WTC11 (cell line): ENCODE results near the gene WBP2. TPM values are rescaled to one million over a fixed set of nuclear protein-coding genes. Genes with fewer than 3 reads are reported as not detected.

ENCODE experiments used
- ATAC-seq: fragments of 200-7000 bp; cut with Tn5 transposase; 2 replicates; pipeline ENCODE4 v1.10.0; 2021; ENCODE audit warnings: mild to moderate bottlenecking, moderate library complexity
- CTCF ChIA-PET: fragments of 300-600 bp; sonication (Branson Sonifier 250); formaldehyde crosslinking; loops from one replicate; lab custom pipeline; 2021; ENCODE audit warnings: antibody characterized with exemption; lab: Charles Lee
- POLR2A ChIA-PET: fragments of 350-600 bp; sonication (Branson Sonifier 250); formaldehyde crosslinking; loops from one replicate; lab custom pipeline; 2021; ENCODE audit warnings: antibody characterized with exemption; lab: Charles Lee
- DNase-seq: peaks from one replicate; pipeline ENCODE4 v3.0.0; 2021; ENCODE audit warnings: low spot score
- H3K27ac Mint-ChIP-seq: 2 replicates; pipeline ENCODE4 v1.8.0; 2021; ENCODE audit warnings: mixed read lengths
- H3K27me3 Mint-ChIP-seq: 2 replicates; pipeline ENCODE4 v1.8.0; 2021; ENCODE audit warnings: low read depth, mild to moderate bottlenecking, moderate library complexity, mixed read lengths
- H3K36me3 Mint-ChIP-seq: 2 replicates; pipeline ENCODE4 v1.8.0; 2021; ENCODE audit warnings: mixed read lengths
- H3K4me1 Mint-ChIP-seq: 2 replicates; pipeline ENCODE4 v1.8.0; 2022; ENCODE audit warnings: mixed read lengths
- H3K4me3 Mint-ChIP-seq: 2 replicates; pipeline ENCODE4 v1.8.0; 2021; ENCODE audit warnings: mild to moderate bottlenecking, moderate library complexity, mixed read lengths
- H3K9me3 Mint-ChIP-seq: 2 replicates; pipeline ENCODE4 v1.8.0; 2021; ENCODE audit warnings: mixed read lengths
- CTCF ChIP-seq: fragments of 200-600 bp; IDR thresholded peaks from 2 replicates; pipeline ENCODE4 v1.8.0; 2022; ENCODE audit warnings: antibody characterized with exemption
- JAZF1 ChIP-seq: fragments of 250-450 bp; sonication (Bioruptor Pico); IDR thresholded peaks from 2 replicates; pipeline ENCODE4 v1.9.0; 2021; ENCODE audit warnings: moderate library complexity, mild to moderate bottlenecking, inconsistent platforms
- NR3C1 ChIP-seq: sonication (generic); formaldehyde crosslinking; conservative IDR thresholded peaks from 2 replicates; pipeline ENCODE4 v1.8.1; 2023; ENCODE audit warnings: low read depth, mild to moderate bottlenecking, missing genetic modification reagents
- TEAD4 ChIP-seq: sonication (generic); formaldehyde crosslinking; IDR thresholded peaks from 2 replicates; pipeline ENCODE4 v1.8.0; 2022; ENCODE audit warnings: mild to moderate bottlenecking, missing genetic modification reagents
- total RNA-seq: library from RNA; stranded (reverse); gene quantifications from 3 replicates; pipeline ENCODE4 v1.2.3, GENCODE V29; 2021
- TF ChIP-seq, protein P1 (sequence below): fragments of 250-450 bp; sonication (Bioruptor Pico); IDR thresholded peaks from 2 replicates; pipeline ENCODE4 v1.9.0; 2021; ENCODE audit warnings: mild to moderate bottlenecking, borderline replicate concordance
- TF ChIP-seq, protein P2 (sequence below): sonication (generic); formaldehyde crosslinking; IDR thresholded peaks from 2 replicates; pipeline ENCODE4 v1.8.0; 2023; ENCODE audit warnings: missing genetic modification reagents, mild to moderate bottlenecking, borderline replicate concordance
- TF ChIP-seq, protein P3 (sequence below): sonication (generic); formaldehyde crosslinking; IDR thresholded peaks from 2 replicates; pipeline ENCODE4 v1.8.1; 2023; ENCODE audit warnings: mild to moderate bottlenecking, moderate library complexity, missing genetic modification reagents

Gene WBP2
- total RNA-seq, 1 experiment from 2014 or later, result 68.8 TPM

DNA sequence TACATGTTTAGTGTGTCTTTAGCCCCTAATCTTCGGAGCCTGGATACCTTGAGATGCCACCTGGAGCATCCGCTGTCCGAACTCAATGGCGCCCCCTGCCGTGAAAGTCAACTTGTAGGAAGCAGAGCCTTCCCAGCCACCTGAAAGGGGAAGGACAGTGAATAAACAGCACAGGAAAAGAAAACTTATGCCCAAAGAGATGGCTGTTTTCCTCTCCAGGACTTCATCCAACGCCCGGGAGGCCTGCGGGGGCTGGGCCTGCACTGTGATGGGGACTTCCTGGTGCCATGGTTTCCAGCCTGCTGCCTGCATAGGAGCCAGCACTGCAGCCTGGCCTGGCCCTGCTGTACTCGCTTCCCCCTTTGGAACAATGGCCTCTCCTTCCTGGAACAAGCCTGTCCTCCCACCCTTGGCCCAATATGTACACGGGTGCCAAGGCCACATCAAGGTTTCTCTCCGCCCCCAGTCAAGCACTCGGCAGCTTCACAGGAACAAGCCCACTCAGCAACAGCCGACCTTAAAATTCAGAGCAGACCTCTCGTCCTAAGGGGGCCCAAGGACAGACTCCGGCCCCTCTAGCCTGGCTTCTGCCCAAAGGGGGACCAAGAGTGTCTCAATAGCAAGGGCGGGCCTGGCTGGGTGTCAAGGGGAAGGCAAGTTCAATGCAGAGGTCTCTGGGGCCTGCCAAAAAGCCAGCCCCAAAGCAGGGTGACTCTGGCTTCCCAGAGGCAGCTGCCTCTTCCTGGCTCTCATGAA, 6.4 kb downstream of the WBP2 start:
- Mint-ChIP-seq H3K27me3 (no peaks in the 10 kb centered on the region), H3K4me1 (peaks cover 21% of the 10 kb centered on the region), H3K4me3 (no peak overlapping the region), H3K27ac (peak overlapping the region; percentile 87), H3K9me3 (no peaks in the 10 kb centered on the region), H3K36me3 (peaks cover 32% of the 10 kb centered on the region)
- ChIA-PET POLR2A (interaction anchor here (0.9 kb wide), 1 partner anchor 9 kb away, joined by 3 read pairs; no protein-coding TSS in a partner anchor), CTCF (interaction anchor here (0.6 to 8.8 kb wide), 8 partner anchors 6 to 587 kb away, joined by 3 to 180 read pairs (median 6); partner anchors contain the start of genes GGA3, MRPL38, MRPS7 and WBP2)
- ATAC-seq, result peak; percentile 43
- TF ChIP-seq, protein P1, sequence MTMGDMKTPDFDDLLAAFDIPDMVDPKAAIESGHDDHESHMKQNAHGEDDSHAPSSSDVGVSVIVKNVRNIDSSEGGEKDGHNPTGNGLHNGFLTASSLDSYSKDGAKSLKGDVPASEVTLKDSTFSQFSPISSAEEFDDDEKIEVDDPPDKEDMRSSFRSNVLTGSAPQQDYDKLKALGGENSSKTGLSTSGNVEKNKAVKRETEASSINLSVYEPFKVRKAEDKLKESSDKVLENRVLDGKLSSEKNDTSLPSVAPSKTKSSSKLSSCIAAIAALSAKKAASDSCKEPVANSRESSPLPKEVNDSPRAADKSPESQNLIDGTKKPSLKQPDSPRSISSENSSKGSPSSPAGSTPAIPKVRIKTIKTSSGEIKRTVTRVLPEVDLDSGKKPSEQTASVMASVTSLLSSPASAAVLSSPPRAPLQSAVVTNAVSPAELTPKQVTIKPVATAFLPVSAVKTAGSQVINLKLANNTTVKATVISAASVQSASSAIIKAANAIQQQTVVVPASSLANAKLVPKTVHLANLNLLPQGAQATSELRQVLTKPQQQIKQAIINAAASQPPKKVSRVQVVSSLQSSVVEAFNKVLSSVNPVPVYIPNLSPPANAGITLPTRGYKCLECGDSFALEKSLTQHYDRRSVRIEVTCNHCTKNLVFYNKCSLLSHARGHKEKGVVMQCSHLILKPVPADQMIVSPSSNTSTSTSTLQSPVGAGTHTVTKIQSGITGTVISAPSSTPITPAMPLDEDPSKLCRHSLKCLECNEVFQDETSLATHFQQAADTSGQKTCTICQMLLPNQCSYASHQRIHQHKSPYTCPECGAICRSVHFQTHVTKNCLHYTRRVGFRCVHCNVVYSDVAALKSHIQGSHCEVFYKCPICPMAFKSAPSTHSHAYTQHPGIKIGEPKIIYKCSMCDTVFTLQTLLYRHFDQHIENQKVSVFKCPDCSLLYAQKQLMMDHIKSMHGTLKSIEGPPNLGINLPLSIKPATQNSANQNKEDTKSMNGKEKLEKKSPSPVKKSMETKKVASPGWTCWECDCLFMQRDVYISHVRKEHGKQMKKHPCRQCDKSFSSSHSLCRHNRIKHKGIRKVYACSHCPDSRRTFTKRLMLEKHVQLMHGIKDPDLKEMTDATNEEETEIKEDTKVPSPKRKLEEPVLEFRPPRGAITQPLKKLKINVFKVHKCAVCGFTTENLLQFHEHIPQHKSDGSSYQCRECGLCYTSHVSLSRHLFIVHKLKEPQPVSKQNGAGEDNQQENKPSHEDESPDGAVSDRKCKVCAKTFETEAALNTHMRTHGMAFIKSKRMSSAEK, result no peak
- peak; percentile 71 for TF ChIP-seq CTCF
- DNase-seq, result peak; percentile 94

- H3K27me3 Mint-ChIP-seq, result no peaks in the 10 kb centered on the region
- H3K9me3 Mint-ChIP-seq, result no peaks in the 10 kb centered on the region
- peak overlapping the region; percentile 87; the same call in 1 of the 2 replicates for H3K27ac Mint-ChIP-seq
- no peak for ATAC-seq
- CTCF ChIA-PET, result interaction anchor here (0.6 to 8.8 kb wide), 10 partner anchors 7 to 586 kb away, joined by 3 to 180 read pairs (median 5); partner anchors contain the start of genes GGA3, MRPL38, MRPS7 and WBP2
- TF ChIP-seq NR3C1 (CRISPR knock-in tag) (no peak), JAZF1 (CRISPR knock-in tag) (no peak), TEAD4 (CRISPR knock-in tag) (no peak)
- TF ChIP-seq, protein P2, sequence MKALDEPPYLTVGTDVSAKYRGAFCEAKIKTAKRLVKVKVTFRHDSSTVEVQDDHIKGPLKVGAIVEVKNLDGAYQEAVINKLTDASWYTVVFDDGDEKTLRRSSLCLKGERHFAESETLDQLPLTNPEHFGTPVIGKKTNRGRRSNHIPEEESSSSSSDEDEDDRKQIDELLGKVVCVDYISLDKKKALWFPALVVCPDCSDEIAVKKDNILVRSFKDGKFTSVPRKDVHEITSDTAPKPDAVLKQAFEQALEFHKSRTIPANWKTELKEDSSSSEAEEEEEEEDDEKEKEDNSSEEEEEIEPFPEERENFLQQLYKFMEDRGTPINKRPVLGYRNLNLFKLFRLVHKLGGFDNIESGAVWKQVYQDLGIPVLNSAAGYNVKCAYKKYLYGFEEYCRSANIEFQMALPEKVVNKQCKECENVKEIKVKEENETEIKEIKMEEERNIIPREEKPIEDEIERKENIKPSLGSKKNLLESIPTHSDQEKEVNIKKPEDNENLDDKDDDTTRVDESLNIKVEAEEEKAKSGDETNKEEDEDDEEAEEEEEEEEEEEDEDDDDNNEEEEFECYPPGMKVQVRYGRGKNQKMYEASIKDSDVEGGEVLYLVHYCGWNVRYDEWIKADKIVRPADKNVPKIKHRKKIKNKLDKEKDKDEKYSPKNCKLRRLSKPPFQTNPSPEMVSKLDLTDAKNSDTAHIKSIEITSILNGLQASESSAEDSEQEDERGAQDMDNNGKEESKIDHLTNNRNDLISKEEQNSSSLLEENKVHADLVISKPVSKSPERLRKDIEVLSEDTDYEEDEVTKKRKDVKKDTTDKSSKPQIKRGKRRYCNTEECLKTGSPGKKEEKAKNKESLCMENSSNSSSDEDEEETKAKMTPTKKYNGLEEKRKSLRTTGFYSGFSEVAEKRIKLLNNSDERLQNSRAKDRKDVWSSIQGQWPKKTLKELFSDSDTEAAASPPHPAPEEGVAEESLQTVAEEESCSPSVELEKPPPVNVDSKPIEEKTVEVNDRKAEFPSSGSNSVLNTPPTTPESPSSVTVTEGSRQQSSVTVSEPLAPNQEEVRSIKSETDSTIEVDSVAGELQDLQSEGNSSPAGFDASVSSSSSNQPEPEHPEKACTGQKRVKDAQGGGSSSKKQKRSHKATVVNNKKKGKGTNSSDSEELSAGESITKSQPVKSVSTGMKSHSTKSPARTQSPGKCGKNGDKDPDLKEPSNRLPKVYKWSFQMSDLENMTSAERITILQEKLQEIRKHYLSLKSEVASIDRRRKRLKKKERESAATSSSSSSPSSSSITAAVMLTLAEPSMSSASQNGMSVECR (CRISPR knock-in tag), result no peak
- TF ChIP-seq, protein P3, sequence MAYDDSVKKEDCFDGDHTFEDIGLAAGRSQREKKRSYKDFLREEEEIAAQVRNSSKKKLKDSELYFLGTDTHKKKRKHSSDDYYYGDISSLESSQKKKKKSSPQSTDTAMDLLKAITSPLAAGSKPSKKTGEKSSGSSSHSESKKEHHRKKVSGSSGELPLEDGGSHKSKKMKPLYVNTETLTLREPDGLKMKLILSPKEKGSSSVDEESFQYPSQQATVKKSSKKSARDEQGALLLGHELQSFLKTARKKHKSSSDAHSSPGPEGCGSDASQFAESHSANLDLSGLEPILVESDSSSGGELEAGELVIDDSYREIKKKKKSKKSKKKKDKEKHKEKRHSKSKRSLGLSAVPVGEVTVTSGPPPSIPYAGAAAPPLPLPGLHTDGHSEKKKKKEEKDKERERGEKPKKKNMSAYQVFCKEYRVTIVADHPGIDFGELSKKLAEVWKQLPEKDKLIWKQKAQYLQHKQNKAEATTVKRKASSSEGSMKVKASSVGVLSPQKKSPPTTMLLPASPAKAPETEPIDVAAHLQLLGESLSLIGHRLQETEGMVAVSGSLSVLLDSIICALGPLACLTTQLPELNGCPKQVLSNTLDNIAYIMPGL (CRISPR knock-in tag), result no peak
- TF ChIP-seq, all 79 proteins: peak for 0
- DNase-seq, result no peak
- Mint-ChIP-seq H3K4me1 (peaks cover 21% of the 10 kb centered on the region), H3K4me3 (no peak overlapping the region), H3K36me3 (peaks cover 32% of the 10 kb centered on the region)
- POLR2A ChIA-PET, result interaction anchor here (0.9 to 2.7 kb wide), 2 partner anchors 7 to 9 kb away, joined by 3 to 12 read pairs; partner anchors contain the start of gene WBP2
Observed at GRCh38 chr17:75847614-75848522, 7.3 kb downstream of the WBP2 start.
